GM18951 (cell line): ENCODE results near the gene TMEM233.

Experiments used
- POLR2A ChIP-seq: IDR thresholded peaks from 4 replicates; pipeline ENCODE4 v1.6.1; 2011; ENCODE audit warnings: mild to moderate bottlenecking; ENCODE audit not compliant: insufficient read length, insufficient read depth; ENCODE audit errors: extremely low read depth
- in situ Hi-C: fragments of 300-500 bp; cut with MboI; formaldehyde crosslinking; loops from one replicate; pipeline ENCODE4 v1.12.0; 2022; ENCODE audit warnings: low sequenced_read_pairs, mixed read lengths, inconsistent platforms; ENCODE audit not compliant: unreplicated experiment

TMEM233 gene

DNA sequence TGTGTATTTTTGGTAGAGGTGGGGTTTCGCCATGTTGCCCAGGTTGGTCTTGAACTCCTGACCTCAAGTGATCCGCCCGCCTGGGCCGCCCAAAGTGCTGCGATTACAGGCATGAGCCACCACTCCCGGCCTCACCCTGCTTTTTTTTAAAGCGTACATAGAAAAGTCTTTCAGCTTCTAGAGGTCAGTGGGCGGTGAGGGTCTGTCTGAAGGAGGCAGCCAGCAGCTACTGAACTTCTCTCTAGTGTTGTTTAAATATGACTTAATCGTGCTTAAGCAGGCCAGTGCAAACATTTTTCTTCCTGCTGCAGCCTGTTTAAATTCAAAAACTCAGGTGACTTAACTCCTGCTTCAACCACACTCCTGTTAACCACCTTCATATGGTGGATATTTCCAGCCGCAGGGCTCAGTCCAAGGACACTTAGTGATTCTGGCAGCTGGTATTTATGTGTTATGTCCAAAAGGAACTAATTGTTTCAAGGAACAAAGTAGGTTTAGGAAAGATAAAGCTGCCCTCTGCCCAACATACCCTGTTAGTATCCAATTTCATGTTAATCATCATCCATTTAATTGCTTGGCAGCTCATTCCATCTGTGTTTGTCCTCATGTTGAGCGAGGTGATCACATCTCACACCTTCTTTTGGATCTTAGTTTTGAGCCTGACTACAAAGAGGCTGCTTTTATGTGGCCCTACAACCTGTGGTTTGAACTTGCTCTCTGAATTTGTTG is 76.3 kb downstream of the TMEM233 start:
- no peak for TF ChIP-seq POLR2A
- in situ Hi-C loops: no loop called here

DNA sequence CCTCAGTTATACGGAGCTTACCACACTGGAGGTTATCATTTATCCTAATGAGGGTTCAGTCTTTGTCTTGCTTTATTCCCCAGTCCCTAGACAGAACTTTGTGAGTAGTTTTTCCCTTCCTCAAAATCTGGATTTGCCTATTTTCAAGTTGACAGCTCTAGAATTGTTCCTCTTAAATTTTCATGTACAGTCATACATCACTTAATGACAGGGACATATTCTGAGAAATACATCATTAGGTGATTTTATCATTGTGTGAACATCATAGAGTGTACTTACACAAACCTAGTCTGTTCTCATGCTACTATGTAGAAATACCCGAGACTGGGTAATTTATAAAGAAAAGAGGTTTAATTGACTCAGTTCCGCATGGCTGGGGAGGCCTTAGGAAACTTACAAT is 77.5 kb downstream of the TMEM233 start:
- TF ChIP-seq POLR2A: no peak
- in situ Hi-C loops: no loop called here

GRCh38 chr12:119672194-119672593 is 78.6 kb downstream of the TMEM233 start:
- in situ Hi-C loops: no loop called here
- TF ChIP-seq POLR2A: no peak

DNA sequence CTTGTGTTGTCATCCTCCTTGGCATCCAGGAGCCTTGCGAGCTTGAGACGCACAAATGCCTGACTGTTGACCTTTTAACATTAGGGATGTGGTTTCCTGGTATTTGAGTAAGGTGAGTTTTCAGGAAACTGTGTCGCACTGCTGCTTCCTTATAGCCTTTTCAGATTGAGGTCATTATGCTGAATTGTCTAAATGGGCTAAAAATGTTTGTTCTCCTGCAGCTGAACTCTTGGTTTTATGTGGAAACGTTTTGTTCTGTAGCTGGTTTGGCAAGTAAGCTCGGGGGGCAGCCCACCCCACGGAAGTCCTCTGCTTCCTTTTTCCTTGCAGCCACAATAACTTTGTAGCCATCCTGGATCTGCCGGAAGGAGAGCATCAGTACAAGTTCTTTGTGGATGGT is 80.1 kb downstream of the TMEM233 start:
- no peak for TF ChIP-seq POLR2A
- in situ Hi-C loops: no loop called here

DNA sequence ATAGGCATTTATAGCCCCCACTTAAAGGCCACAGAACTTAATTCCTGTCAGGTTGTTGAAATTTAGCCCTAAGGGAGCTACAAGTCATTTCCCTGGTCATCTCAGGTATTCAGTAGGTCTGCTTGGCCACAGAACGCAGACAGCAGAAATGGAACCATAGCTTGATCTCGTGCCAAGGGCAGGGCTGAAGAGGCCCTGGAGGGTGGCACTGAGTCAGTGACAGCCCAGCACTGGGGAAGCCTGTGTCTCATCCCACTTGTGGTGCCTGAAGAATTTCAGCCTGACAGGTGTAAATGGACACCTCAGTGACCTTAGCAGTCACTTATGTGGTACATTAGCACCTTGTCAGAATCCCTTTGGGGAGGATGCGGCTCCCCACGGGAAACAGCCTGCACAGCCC is 81.0 kb downstream of the TMEM233 start:
- in situ Hi-C loops: no loop called here

GRCh38 chr12:119676022-119676421 is 82.4 kb downstream of the TMEM233 start:
- in situ Hi-C loops: no loop called here
- no peak for TF ChIP-seq POLR2A

More for the DNA sequence above, 81.0 kb downstream of the TMEM233 start:
- no peak for TF ChIP-seq POLR2A

GRCh38 chr12:119676573-119676972 is 83.0 kb downstream of the TMEM233 start:
- in situ Hi-C loops: no loop called here
- TF ChIP-seq POLR2A: no peak

GRCh38 chr12:119678459-119678858 is 84.9 kb downstream of the TMEM233 start:
- no peak for TF ChIP-seq POLR2A
- in situ Hi-C loops: no loop called here

DNA sequence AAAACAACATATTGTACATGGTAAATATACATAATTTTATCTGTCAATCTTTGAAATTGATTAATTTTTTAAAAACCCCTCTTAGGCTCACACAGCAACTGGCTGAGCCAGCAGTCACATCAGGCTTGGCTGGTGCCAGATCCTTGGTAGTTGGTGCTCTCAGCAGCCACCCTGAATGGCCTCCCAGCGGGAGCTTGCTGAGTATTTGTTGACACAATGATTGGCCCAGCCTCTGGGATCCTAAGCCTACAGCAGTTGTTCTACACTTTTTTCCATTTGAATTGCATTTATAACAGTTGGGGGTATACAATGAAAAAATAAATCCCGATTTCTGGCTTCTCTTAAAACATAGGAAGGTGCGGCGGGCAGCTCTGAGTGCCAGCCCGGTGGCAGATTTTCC is 85.5 kb downstream of the TMEM233 start:
- TF ChIP-seq POLR2A: no peak
- in situ Hi-C loops: no loop called here

DNA sequence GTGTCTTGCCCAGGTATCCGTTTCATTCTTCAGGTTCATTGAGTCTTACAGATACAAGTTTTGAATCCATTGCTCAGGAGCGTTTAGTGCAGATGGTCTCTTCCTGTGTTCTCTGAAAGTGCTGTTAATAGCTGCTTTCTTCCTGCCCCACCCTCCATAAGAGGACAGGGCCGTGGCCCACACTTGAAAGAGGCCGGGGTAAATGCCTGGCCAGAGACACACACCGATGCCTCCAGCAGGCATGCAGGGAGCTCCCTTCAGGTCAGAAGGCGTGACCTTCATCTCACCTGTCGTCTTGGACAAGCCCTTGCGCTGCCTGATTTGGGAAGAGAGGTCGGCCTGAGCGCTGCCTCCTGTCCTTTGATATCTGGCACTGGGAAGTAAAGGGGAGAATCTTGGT is 85.9 kb downstream of the TMEM233 start:
- in situ Hi-C loops: no loop called here
- TF ChIP-seq POLR2A: no peak

GRCh38 chr12:119681111-119681510 is 87.5 kb downstream of the TMEM233 start:
- TF ChIP-seq POLR2A: no peak
- in situ Hi-C loops: no loop called here

DNA sequence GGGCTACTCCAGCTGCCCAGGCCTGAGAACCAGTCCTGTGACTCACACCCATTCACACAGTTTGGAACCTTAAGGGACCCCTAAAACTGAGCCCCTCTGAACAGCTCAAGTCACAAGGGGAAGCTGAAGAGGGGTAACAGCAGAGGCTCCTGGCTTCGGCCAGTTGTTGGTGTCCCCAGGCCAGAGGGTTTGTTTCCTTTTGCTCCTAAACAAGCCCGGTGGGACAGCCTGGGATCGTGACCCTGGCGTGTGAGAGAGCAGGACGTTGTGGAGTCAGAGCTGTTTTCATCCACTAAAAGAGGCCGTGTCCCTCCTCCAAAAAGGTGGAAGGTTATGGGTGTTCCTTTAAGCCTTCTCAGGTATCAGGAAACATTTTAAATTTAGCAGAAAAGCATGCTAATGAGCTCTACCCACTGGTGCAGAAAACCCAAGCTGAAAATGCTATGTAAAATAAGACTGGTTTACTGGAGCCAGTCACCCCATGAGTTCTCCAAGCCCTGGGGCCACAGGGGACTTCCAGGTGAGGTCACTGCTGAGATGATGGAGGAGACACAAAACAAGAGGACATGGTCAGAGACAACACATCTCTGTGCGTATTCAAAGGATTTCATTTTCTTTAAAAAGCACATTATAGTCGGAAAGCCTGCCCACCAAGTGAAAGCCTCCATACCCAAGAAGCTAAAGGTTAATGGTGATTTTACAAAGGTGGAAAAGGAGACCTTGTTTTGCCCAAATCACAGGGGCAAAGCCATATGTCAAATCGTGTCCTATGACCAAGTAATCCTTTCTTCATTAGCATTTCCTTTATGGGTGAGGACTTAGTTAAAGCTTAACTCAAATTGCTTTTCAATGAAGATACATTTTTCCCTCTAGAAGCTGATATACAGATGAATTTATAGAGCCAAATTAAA is 88.4 kb downstream of the TMEM233 start:
- TF ChIP-seq POLR2A: no peak
- in situ Hi-C loops: no loop called here

DNA sequence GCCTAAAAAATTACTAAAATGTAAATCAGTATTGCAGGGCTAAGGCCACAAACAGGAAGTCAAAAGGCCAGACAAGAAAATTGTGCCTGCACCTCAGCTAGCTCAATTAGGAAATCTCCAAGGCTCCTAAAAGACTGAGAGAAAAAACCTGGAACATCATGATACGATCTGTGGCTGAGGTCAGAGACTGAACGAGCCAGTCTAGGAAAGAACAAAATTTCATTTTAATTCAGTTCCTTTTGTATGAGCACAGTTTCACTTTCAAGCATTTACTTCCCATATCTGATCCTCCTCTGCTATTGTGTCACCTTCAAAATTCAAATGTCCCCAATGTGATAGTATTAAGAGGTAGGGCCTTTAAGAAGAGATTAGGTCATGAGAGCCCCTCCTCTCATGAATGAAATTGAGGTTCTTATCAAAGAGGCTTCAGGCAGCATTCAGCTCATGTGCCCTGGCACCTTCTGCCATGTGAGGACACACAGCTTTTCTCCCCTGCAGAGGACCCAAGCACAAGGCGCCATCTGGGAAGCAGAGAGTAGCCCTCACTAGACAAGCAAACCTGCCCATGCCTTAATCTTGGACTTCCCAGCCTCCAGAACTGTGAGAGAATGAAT is 89.2 kb downstream of the TMEM233 start:
- in situ Hi-C loops: no loop called here
- TF ChIP-seq POLR2A: no peak
